MM.1S (cell line): ENCODE results near the gene COL24A1.

Source experiments
- DNase-seq: peaks from one replicate; pipeline ENCODE4 v3.0.0-alpha.2; 2015
- H2AFZ ChIP-seq: fragments of 300-600 bp; sonication (generic); 2 replicates; pipeline ENCODE4 v1.6.0; 2016; ENCODE audit warnings: antibody characterized with exemption, low read length
- H3F3A ChIP-seq: fragments of 300-600 bp; sonication (generic); 2 replicates; pipeline ENCODE4 v1.6.1; 2016; ENCODE audit warnings: mild to moderate bottlenecking, antibody characterized with exemption, low read length, moderate library complexity, mixed read lengths; ENCODE audit not compliant: insufficient read depth
- H3K27ac ChIP-seq: fragments of 300-600 bp; sonication (generic); 2 replicates; pipeline ENCODE4 v1.5.1; 2016; ENCODE audit warnings: mild to moderate bottlenecking, low read length
- H3K27me3 ChIP-seq: fragments of 300-600 bp; sonication (generic); replicated peaks from 2 replicates; pipeline ENCODE4 v1.6.0; 2016; ENCODE audit warnings: low read length; ENCODE audit not compliant: insufficient read depth
- H3K36me3 ChIP-seq: fragments of 300-600 bp; sonication (generic); replicated peaks from 2 replicates; pipeline ENCODE4 v1.6.1; 2016; ENCODE audit warnings: mild to moderate bottlenecking, low read length, mixed read lengths; ENCODE audit not compliant: insufficient read depth
- H3K4me1 ChIP-seq: fragments of 300-600 bp; sonication (generic); 2 replicates; pipeline ENCODE4 v1.6.1; 2016; ENCODE audit warnings: low read length, mixed read lengths
- H3K4me2 ChIP-seq: fragments of 300-600 bp; sonication (generic); 2 replicates; pipeline ENCODE4 v1.6.0; 2016; ENCODE audit warnings: low read depth, low read length
- H3K4me3 ChIP-seq: fragments of 300-600 bp; sonication (generic); 2 replicates; pipeline ENCODE4 v1.5.1; 2016; ENCODE audit warnings: low read length, mixed read lengths
- H3K79me2 ChIP-seq: fragments of 300-600 bp; sonication (generic); 2 replicates; pipeline ENCODE4 v1.6.1; 2016; ENCODE audit warnings: mixed run types, low read length, mixed read lengths
- H3K9ac ChIP-seq: fragments of 300-600 bp; sonication (generic); 2 replicates; pipeline ENCODE4 v1.6.1; 2016; ENCODE audit warnings: low read length, mixed read lengths
- H3K9me2 ChIP-seq: fragments of 300-600 bp; sonication (generic); replicated peaks from 2 replicates; pipeline ENCODE4 v1.6.1; 2016; ENCODE audit warnings: mild to moderate bottlenecking, low read length, mixed read lengths; ENCODE audit not compliant: insufficient read depth
- H3K9me3 ChIP-seq: fragments of 300-600 bp; sonication (generic); replicated peaks from 2 replicates; pipeline ENCODE4 v1.6.1; 2016; ENCODE audit warnings: mild to moderate bottlenecking, low read length, mixed read lengths; ENCODE audit not compliant: insufficient read depth
- H4K20me1 ChIP-seq: fragments of 300-600 bp; sonication (generic); 2 replicates; pipeline ENCODE4 v1.6.1; 2016; ENCODE audit warnings: mild to moderate bottlenecking, low read length, moderate library complexity, mixed read lengths; ENCODE audit not compliant: insufficient read depth
- EZH2 ChIP-seq: fragments of 300-600 bp; sonication (generic); optimal IDR thresholded peaks from 2 replicates; pipeline ENCODE3; 2017; ENCODE audit warnings: low read depth, mild to moderate bottlenecking, antibody characterized with exemption, low read length, mixed read lengths
- EZH2phosphoT487 ChIP-seq: fragments of 300-600 bp; sonication (generic); IDR thresholded peaks from 2 replicates; pipeline ENCODE4 v1.6.1; 2018; ENCODE audit warnings: antibody characterized with exemption, low read length
- TF ChIP-seq, protein P1 (sequence below): fragments of 300-600 bp; sonication (generic); IDR thresholded peaks from 2 replicates; pipeline ENCODE4 v1.5.1; 2016; ENCODE audit warnings: antibody characterized with exemption, low read length, mixed read lengths

The COL24A1 gene

DNA sequence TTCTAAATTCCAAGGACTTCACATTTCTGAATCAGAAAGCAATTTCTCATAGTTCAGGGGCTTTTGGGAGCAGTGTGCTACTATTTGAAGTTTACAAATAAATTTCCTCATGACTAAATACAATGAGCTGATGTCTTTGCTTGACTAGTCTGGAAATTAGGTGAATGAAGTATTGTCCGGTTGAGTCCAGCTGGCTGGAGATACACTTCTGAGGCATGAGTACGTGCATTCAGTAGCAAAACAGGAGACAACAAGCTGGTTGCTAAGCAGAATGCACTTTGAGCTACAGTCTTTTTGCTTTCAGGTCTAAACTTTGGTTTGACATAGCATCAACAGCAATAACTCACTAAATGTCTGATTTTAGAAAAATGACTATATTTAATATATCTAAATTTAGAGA lies 475.5 kb downstream of the COL24A1 start:
- H3K9me3 ChIP-seq = no peaks in the 10 kb centered on the region
- H3K9ac ChIP-seq = no peak overlapping the region
- no peak overlapping the region for H2AFZ ChIP-seq
- H3K27me3 ChIP-seq = no peaks in the 10 kb centered on the region
- no peak overlapping the region for H3K27ac ChIP-seq
- TF ChIP-seq, protein P1, sequence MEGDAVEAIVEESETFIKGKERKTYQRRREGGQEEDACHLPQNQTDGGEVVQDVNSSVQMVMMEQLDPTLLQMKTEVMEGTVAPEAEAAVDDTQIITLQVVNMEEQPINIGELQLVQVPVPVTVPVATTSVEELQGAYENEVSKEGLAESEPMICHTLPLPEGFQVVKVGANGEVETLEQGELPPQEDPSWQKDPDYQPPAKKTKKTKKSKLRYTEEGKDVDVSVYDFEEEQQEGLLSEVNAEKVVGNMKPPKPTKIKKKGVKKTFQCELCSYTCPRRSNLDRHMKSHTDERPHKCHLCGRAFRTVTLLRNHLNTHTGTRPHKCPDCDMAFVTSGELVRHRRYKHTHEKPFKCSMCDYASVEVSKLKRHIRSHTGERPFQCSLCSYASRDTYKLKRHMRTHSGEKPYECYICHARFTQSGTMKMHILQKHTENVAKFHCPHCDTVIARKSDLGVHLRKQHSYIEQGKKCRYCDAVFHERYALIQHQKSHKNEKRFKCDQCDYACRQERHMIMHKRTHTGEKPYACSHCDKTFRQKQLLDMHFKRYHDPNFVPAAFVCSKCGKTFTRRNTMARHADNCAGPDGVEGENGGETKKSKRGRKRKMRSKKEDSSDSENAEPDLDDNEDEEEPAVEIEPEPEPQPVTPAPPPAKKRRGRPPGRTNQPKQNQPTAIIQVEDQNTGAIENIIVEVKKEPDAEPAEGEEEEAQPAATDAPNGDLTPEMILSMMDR = no peak
- TF ChIP-seq EZH2 = no peak
- TF ChIP-seq EZH2phosphoT487 = no peak
- 0 out of 2 replicates have a peak, but pooled peaks cover 4% of the 10 kb centered on the region for H3K79me2 ChIP-seq
- no peak overlapping the region for H3K4me2 ChIP-seq
- no peak overlapping the region for H3K4me3 ChIP-seq
- no peak for DNase-seq
- no peaks in the 10 kb centered on the region for H3K36me3 ChIP-seq
- H4K20me1 ChIP-seq = no peaks in the 10 kb centered on the region; the same call in 1 of the 2 replicates
- no peaks in the 10 kb centered on the region for H3K4me1 ChIP-seq
- H3F3A ChIP-seq = no peaks in the 10 kb centered on the region
- H3K9me2 ChIP-seq = no peaks in the 10 kb centered on the region
